Suprapubic skin (tissue), 4 donors: ENCODE measurements around the gene HBA2.

Source experiments
- POLR2A ChIP-seq, 2 donors: fragments of 450-650 bp; IDR thresholded peaks; one replicate each; pipeline ENCODE4 v1.6.1; 2017; ENCODE audit warnings: antibody characterized with exemption in 2 of 2, mild to moderate bottlenecking in 2 of 2, moderate library complexity in 2 of 2
- POLR2AphosphoS5 ChIP-seq, 3 donors: sonication (generic); formaldehyde crosslinking; IDR thresholded peaks; one replicate each; pipeline ENCODE4 v1.6.1; 2017; ENCODE audit warnings: antibody characterized with exemption in 3 of 3
- TF ChIP-seq, protein P1 (sequence below), 2 donors: fragments of 200-600 bp in 1 of 2; fragments of 450-650 bp in 1 of 2; sonication (generic) in 1 of 2; IDR thresholded peaks; one replicate each; pipeline ENCODE4 v1.5.1; 2016 to 2019; ENCODE audit warnings: antibody characterized with exemption in 2 of 2, mild to moderate bottlenecking in 1 of 2, moderate library complexity in 1 of 2

DNA sequence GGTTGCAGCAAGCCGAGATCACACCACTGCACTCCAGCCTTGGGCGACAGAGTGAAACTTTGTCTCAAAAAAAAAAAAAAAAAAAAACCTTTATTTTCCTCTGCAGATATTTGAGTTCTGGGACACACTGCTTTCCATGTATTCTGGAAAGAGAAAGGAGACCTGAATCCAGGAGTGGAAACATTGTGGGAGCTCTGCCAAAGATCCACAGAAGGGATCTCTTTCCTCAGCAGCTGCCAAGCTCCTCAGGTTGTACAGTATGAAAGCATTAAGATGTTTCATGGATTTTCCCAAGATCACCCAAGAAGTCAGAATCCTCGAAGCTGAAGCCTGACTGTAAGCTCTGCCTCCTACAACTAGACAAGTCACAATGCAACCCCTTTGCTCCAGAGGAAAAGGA is 47.7 kb upstream of the HBA2 start:
- TF ChIP-seq POLR2AphosphoS5 (IDR thresholded peaks at IDR 0.05) (no peak), POLR2A (IDR thresholded peaks at IDR 0.05) (no peak)
- TF ChIP-seq, protein P1, sequence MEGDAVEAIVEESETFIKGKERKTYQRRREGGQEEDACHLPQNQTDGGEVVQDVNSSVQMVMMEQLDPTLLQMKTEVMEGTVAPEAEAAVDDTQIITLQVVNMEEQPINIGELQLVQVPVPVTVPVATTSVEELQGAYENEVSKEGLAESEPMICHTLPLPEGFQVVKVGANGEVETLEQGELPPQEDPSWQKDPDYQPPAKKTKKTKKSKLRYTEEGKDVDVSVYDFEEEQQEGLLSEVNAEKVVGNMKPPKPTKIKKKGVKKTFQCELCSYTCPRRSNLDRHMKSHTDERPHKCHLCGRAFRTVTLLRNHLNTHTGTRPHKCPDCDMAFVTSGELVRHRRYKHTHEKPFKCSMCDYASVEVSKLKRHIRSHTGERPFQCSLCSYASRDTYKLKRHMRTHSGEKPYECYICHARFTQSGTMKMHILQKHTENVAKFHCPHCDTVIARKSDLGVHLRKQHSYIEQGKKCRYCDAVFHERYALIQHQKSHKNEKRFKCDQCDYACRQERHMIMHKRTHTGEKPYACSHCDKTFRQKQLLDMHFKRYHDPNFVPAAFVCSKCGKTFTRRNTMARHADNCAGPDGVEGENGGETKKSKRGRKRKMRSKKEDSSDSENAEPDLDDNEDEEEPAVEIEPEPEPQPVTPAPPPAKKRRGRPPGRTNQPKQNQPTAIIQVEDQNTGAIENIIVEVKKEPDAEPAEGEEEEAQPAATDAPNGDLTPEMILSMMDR (IDR thresholded peaks at IDR 0.05) = no peak
